Caki2 (cell line): ENCODE measurements around the gene GPX5. TPM values are rescaled to one million over a fixed set of nuclear protein-coding genes. Genes with fewer than 3 reads are reported as not detected.
A peak's percentile ranks its signal among the peaks of the same experiment; 100 is the strongest.
"Not testable (repeated sequence)": the region's sequence is repeated elsewhere in the genome, so short reads cannot be mapped to it uniquely, and the experiment has no call there.

Experiments
- DNase-seq: peaks from one replicate; pipeline ENCODE4 v3.0.0-alpha.2; 2015; ENCODE audit warnings: low read depth
- in situ Hi-C: cut with HindIII; loops from 2 replicates; pipeline ENCODE4 v1.10.0; 2016; ENCODE audit warnings: low sequenced_read_pairs, low pct_unique_long_range_greater_than_20kb, mixed read lengths
- total RNA-seq: library from RNA; depleted of rRNA; stranded (reverse); fragments of >200 nt; shearing (Covaris generic); gene quantifications from 2 replicates; pipeline ENCODE4 v1.2.3, GENCODE V29; 2014; ENCODE audit warnings: low replicate concordance

Gene GPX5
- total RNA-seq, 1 experiment from 2014 or later, result not detected

GRCh38 chr6:28547003-28547402, 21.3 kb downstream of the GPX5 start:
- in situ Hi-C loops, DNase-seq: not testable (repeated sequence)

GRCh38 chr6:28551891-28552666, 26.4 kb downstream of the GPX5 start:
- no peak for DNase-seq
- in situ Hi-C loops, result no loop called here

GRCh38 chr6:28553384-28553985, 27.8 kb downstream of the GPX5 start:
- DNase-seq, result no peak
- in situ Hi-C loops, result no loop called here

- peak; percentile 64 for DNase-seq
- in situ Hi-C loops, result no loop called here
These were observed 28.6 kb downstream of the GPX5 start for GRCh38 chr6:28553986-28554881.

GRCh38 chr6:28555136-28555535, 29.5 kb downstream of the GPX5 start:
- in situ Hi-C loops, result no loop called here
- peak; percentile 52 for DNase-seq

GRCh38 chr6:28558629-28559028, 32.9 kb downstream of the GPX5 start:
- DNase-seq, result no peak

GRCh38 chr6:28563430-28564095, 37.9 kb downstream of the GPX5 start:
- no peak for DNase-seq
- in situ Hi-C loops, result no loop called here

More at GRCh38 chr6:28558629-28559028, 32.9 kb downstream of the GPX5 start:
- in situ Hi-C loops, result no loop called here

GRCh38 chr6:28565823-28566526, 40.3 kb downstream of the GPX5 start:
- in situ Hi-C loops, result no loop called here
- peak; percentile 94 for DNase-seq

- no peak for DNase-seq
- in situ Hi-C loops, result no loop called here
These were observed 41.0 kb downstream of the GPX5 start for GRCh38 chr6:28566527-28567252.

GRCh38 chr6:28567506-28567905, 41.8 kb downstream of the GPX5 start:
- in situ Hi-C loops, result no loop called here
- DNase-seq, result no peak

- no peak for DNase-seq
- in situ Hi-C loops, result no loop called here
These were observed 42.9 kb downstream of the GPX5 start for GRCh38 chr6:28568515-28569108.

- DNase-seq, result no peak
- in situ Hi-C loops, result no loop called here
These were observed 44.1 kb downstream of the GPX5 start for GRCh38 chr6:28569748-28570147.

GRCh38 chr6:28580475-28580874, 54.8 kb downstream of the GPX5 start:
- in situ Hi-C loops, result no loop called here
- DNase-seq, result no peak

GRCh38 chr6:28583463-28583862, 57.8 kb downstream of the GPX5 start:
- DNase-seq, result no peak
- in situ Hi-C loops, result no loop called here
